ENCODE results near the gene GIMAP8.
"Not testable (repeated sequence)": the region's sequence is repeated elsewhere in the genome, so short reads cannot be mapped to it uniquely, and the experiment has no call there.

The GIMAP8 gene

GRCh38 chr7:150507947-150508602 lies 57.6 kb downstream of the GIMAP8 start:
- no peak for DNase-seq (ENCODE audit: extremely low read depth in 1 of 2, low read depth in 1 of 2)

GRCh38 chr7:150511048-150511447 lies 60.6 kb downstream of the GIMAP8 start:
- no peak for DNase-seq (ENCODE audit: extremely low read depth in 1 of 2, low read depth in 1 of 2)

GRCh38 chr7:150513758-150514157 lies 63.3 kb downstream of the GIMAP8 start:
- no peak for DNase-seq (ENCODE audit: extremely low read depth in 1 of 2, low read depth in 1 of 2)

- no peak for DNase-seq (ENCODE audit: extremely low read depth in 1 of 2, low read depth in 1 of 2)
These were observed 64.4 kb downstream of the GIMAP8 start, which contains the start of gene GIMAP7 for GRCh38 chr7:150514748-150515222. Gene GIMAP7 (plus strand): TSS chr7:150514872. CDS start chr7:150519975, 5,103 bp downstream.

- DNase-seq (ENCODE audit: extremely low read depth in 1 of 2, low read depth in 1 of 2) = no peak
These were observed 65.1 kb downstream of the GIMAP8 start for GRCh38 chr7:150515248-150516147.

GRCh38 chr7:150516956-150517745 lies 66.7 kb downstream of the GIMAP8 start:
- DNase-seq (ENCODE audit: extremely low read depth in 1 of 2, low read depth in 1 of 2) = no peak

- DNase-seq (ENCODE audit: extremely low read depth in 1 of 2, low read depth in 1 of 2) = no peak
These were observed 68.9 kb downstream of the GIMAP8 start for GRCh38 chr7:150519310-150519709.

- no peak for DNase-seq (ENCODE audit: extremely low read depth in 1 of 2, low read depth in 1 of 2)
These were observed 69.7 kb downstream of the GIMAP8 start for GRCh38 chr7:150520145-150520544.

- DNase-seq (ENCODE audit: extremely low read depth in 1 of 2, low read depth in 1 of 2) = not testable (repeated sequence)
These were observed 72.5 kb downstream of the GIMAP8 start for GRCh38 chr7:150522931-150523330.

- DNase-seq (ENCODE audit: extremely low read depth in 1 of 2, low read depth in 1 of 2) = no peak
These were observed 73.6 kb downstream of the GIMAP8 start for GRCh38 chr7:150524018-150524417.
